Activated CD4-positive, alpha-beta memory T cell treated with anti-CD3 and anti-CD28 coated beads, Interleukin-2, amount 10 ng/mL, durations not matched to agents 7 days and 5 days (primary cell): ENCODE measurements around the gene PSMF1. TPM values are rescaled to one million over a fixed set of nuclear protein-coding genes. Genes with fewer than 3 reads are reported as not detected.

Experiments used
- CTCF ChIA-PET: fragments of 350-600 bp; sonication (Branson Sonifier 250); formaldehyde crosslinking; loops from one replicate; lab custom pipeline; 2021; ENCODE audit warnings: antibody characterized with exemption, inconsistent platforms; lab: Charles Lee
- POLR2A ChIA-PET: fragments of 350-600 bp; sonication (Branson Sonifier 250); formaldehyde crosslinking; loops from one replicate; lab custom pipeline; 2021; ENCODE audit warnings: antibody characterized with exemption; lab: Charles Lee
- DNase-seq: peaks from one replicate; pipeline ENCODE4 v3.0.0-alpha.2; 2020
- H3K27ac Mint-ChIP-seq: one replicate; pipeline ENCODE4 v1.8.0; 2021; ENCODE audit warnings: mild to moderate bottlenecking, mixed read lengths
- H3K27me3 Mint-ChIP-seq: one replicate; pipeline ENCODE4 v1.8.0; 2021; ENCODE audit warnings: mixed read lengths
- H3K36me3 Mint-ChIP-seq: one replicate; pipeline ENCODE4 v1.8.0; 2021; ENCODE audit warnings: low read depth, mixed read lengths
- H3K4me1 Mint-ChIP-seq: one replicate; pipeline ENCODE4 v1.8.0; 2021; ENCODE audit warnings: mixed read lengths
- H3K4me3 Mint-ChIP-seq: one replicate; pipeline ENCODE4 v1.8.0; 2021; ENCODE audit warnings: mild to moderate bottlenecking, mixed read lengths
- H3K9me3 Mint-ChIP-seq: one replicate; pipeline ENCODE4 v1.8.0; 2021; ENCODE audit warnings: mixed read lengths
- total RNA-seq, 2 experiments: library from RNA; stranded (reverse); gene quantifications; one replicate each; pipeline ENCODE4 v1.2.3, GENCODE V29; 2021

Gene PSMF1
- total RNA-seq, 2 experiments from 2014 or later: 145 TPM

GRCh38 chr20:1154226-1154625 lies 35.8 kb downstream of the PSMF1 start:
- Mint-ChIP-seq H3K4me1 (peaks cover 22% of the 10 kb centered on the region), H3K9me3 (no peaks in the 10 kb centered on the region), H3K27ac (no peak overlapping the region), H3K27me3 (no peaks in the 10 kb centered on the region), H3K36me3 (peaks cover 65% of the 10 kb centered on the region), H3K4me3 (no peak overlapping the region)
- ChIA-PET CTCF (no interaction called here), POLR2A (no interaction called here)
- no peak for DNase-seq

- peaks cover 19% of the 10 kb centered on the region for H3K4me1 Mint-ChIP-seq
- no peak overlapping the region for H3K27ac Mint-ChIP-seq
- ChIA-PET POLR2A (no interaction called here), CTCF (no interaction called here)
- no peaks in the 10 kb centered on the region for H3K9me3 Mint-ChIP-seq
- peaks cover 62% of the 10 kb centered on the region for H3K36me3 Mint-ChIP-seq
- no peak for DNase-seq
- no peaks in the 10 kb centered on the region for H3K27me3 Mint-ChIP-seq
- no peak overlapping the region for H3K4me3 Mint-ChIP-seq
Observed at GRCh38 chr20:1154691-1155090, 36.3 kb downstream of the PSMF1 start.

DNA sequence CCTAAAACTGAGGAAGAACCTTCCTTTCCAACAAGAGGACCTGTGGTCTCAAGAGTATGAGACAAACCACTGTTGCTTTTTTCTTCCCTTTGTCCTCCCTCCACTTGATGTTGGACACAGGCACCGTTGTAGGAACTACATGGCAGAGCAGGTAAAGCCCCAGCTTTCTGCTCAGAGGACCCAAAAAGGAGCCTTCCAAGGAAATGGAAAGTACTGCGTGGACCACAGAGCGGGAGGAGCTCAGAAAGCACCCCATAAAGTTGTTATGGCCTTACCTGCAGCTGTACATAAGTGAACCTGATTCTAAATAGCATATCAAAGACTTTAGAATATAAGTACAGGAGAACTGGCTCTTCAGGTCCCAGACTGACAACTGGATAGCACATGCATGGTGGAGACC lies 36.9 kb downstream of the PSMF1 start:
- no peak overlapping the region for H3K4me3 Mint-ChIP-seq
- peaks cover 66% of the 10 kb centered on the region for H3K36me3 Mint-ChIP-seq
- DNase-seq: no peak
- peaks cover 13% of the 10 kb centered on the region for H3K4me1 Mint-ChIP-seq
- no peak overlapping the region for H3K27ac Mint-ChIP-seq
- no peaks in the 10 kb centered on the region for H3K27me3 Mint-ChIP-seq
- CTCF ChIA-PET: no interaction called here
- H3K9me3 Mint-ChIP-seq: no peaks in the 10 kb centered on the region
- POLR2A ChIA-PET: no interaction called here

DNA sequence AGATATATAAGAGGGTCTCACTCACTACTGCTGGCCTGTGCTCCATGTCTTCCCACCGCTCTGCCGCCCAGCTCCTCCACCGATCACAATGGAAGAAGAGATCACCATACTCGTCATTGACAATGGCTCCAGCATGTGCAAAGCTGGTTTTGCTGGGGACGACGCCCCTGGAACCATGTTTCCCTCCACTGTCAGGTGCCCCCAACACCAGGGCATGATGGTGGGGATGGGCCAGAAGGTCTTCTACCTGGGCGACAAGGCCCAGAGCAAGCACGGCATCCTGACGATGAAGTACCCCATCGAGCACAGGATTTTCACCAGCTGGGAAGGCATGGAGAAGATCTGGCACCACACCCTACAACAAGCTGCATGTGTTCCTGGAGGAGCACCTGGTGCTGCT lies 42.1 kb downstream of the PSMF1 start:
- ChIA-PET CTCF (no interaction called here), POLR2A (no interaction called here)
- Mint-ChIP-seq H3K36me3 (peaks cover 47% of the 10 kb centered on the region), H3K27ac (no peak overlapping the region), H3K27me3 (no peaks in the 10 kb centered on the region), H3K4me1 (no peaks in the 10 kb centered on the region), H3K4me3 (no peak overlapping the region), H3K9me3 (no peaks in the 10 kb centered on the region)
- DNase-seq: no peak

GRCh38 chr20:1160991-1161390 lies 42.6 kb downstream of the PSMF1 start:
- ChIA-PET POLR2A (no interaction called here), CTCF (no interaction called here)
- H3K9me3 Mint-ChIP-seq: no peaks in the 10 kb centered on the region

GRCh38 chr20:1163105-1163504 lies 44.7 kb downstream of the PSMF1 start:
- Mint-ChIP-seq H3K9me3 (no peaks in the 10 kb centered on the region), H3K4me3 (no peak overlapping the region), H3K36me3 (peaks cover 49% of the 10 kb centered on the region), H3K27me3 (no peaks in the 10 kb centered on the region), H3K27ac (no peak overlapping the region), H3K4me1 (no peaks in the 10 kb centered on the region)
- CTCF ChIA-PET: no interaction called here
- POLR2A ChIA-PET: no interaction called here
- DNase-seq: no peak

More at GRCh38 chr20:1160991-1161390, 42.6 kb downstream of the PSMF1 start:
- Mint-ChIP-seq H3K27ac (no peak overlapping the region), H3K4me1 (no peaks in the 10 kb centered on the region), H3K4me3 (no peak overlapping the region), H3K36me3 (peaks cover 47% of the 10 kb centered on the region), H3K27me3 (no peaks in the 10 kb centered on the region)
- DNase-seq: no peak

DNA sequence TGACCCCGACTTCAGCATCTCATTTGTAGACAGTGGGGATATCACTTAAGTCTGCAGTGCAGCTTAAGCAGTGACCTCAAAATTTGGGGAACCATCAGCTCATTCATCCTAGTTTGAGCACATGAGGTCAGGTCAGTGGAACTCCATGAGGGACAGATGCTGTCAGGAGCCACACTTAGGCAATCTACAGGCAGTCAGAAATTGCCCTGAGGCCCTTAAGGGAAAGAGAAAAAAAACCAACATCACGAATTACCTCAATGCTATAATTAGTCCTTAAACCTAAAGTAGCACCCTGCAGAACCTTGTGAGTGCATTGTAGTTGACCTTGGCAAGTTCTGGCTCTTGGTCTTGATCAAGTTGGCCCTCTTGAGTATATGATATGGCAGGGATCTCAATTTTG lies 45.3 kb downstream of the PSMF1 start:
- ChIA-PET CTCF (no interaction called here), POLR2A (no interaction called here)
- no peak overlapping the region for H3K4me3 Mint-ChIP-seq
- peaks cover 55% of the 10 kb centered on the region for H3K36me3 Mint-ChIP-seq
- H3K4me1 Mint-ChIP-seq: no peaks in the 10 kb centered on the region
- no peak overlapping the region for H3K27ac Mint-ChIP-seq
- H3K27me3 Mint-ChIP-seq: no peaks in the 10 kb centered on the region
- no peak for DNase-seq
- no peaks in the 10 kb centered on the region for H3K9me3 Mint-ChIP-seq

DNA sequence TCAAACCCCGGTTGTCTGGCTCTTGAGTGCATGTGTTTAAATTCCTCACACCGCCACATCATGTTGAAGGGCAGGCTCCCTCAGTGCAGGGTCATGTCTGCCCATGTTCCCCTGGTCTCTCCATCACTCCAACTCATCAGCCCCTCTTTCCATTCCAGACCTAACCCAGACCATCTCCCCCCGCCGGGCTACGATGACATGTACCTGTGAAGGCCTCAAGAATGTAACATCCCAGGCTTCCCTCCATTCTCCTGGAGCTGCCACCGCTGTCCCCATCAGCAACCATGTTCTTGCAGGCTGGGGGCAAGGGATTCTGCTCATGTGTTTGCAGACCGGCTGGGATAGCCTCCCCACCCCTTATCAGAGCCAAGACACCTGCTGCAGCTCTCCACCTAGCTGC lies 46.5 kb downstream of the PSMF1 start:
- ChIA-PET POLR2A (no interaction called here), CTCF (no interaction called here)
- Mint-ChIP-seq H3K9me3 (no peaks in the 10 kb centered on the region), H3K27ac (peak overlapping the region; percentile 3), H3K27me3 (no peaks in the 10 kb centered on the region), H3K4me1 (no peaks in the 10 kb centered on the region), H3K36me3 (peaks cover 60% of the 10 kb centered on the region), H3K4me3 (no peak overlapping the region)
- no peak for DNase-seq

GRCh38 chr20:1165521-1165920 lies 47.1 kb downstream of the PSMF1 start:
- Mint-ChIP-seq H3K27ac (no peak overlapping the region), H3K4me1 (no peaks in the 10 kb centered on the region), H3K27me3 (no peaks in the 10 kb centered on the region), H3K9me3 (no peaks in the 10 kb centered on the region), H3K4me3 (no peak overlapping the region), H3K36me3 (peaks cover 63% of the 10 kb centered on the region)
- ChIA-PET CTCF (no interaction called here), POLR2A (interaction anchor here (1.1 kb wide), 1 partner anchor 15 kb away, joined by 4 read pairs; no protein-coding TSS in a partner anchor)
- no peak for DNase-seq

GRCh38 chr20:1165941-1166340 lies 47.5 kb downstream of the PSMF1 start:
- Mint-ChIP-seq H3K27me3 (no peaks in the 10 kb centered on the region), H3K4me1 (no peaks in the 10 kb centered on the region), H3K9me3 (no peaks in the 10 kb centered on the region), H3K36me3 (peaks cover 61% of the 10 kb centered on the region), H3K27ac (no peak overlapping the region), H3K4me3 (no peak overlapping the region)
- no peak for DNase-seq
- CTCF ChIA-PET: no interaction called here
- POLR2A ChIA-PET: interaction anchor here (1.1 kb wide), 1 partner anchor 16 kb away, joined by 4 read pairs; no protein-coding TSS in a partner anchor

- POLR2A ChIA-PET: no interaction called here
- no peak for DNase-seq
- Mint-ChIP-seq H3K27ac (no peak overlapping the region), H3K4me3 (no peak overlapping the region), H3K36me3 (peaks cover 58% of the 10 kb centered on the region), H3K27me3 (no peaks in the 10 kb centered on the region), H3K4me1 (no peaks in the 10 kb centered on the region), H3K9me3 (no peaks in the 10 kb centered on the region)
- CTCF ChIA-PET: no interaction called here
Observed at GRCh38 chr20:1166948-1167720, 48.7 kb downstream of the PSMF1 start.

GRCh38 chr20:1169224-1169623 lies 50.8 kb downstream of the PSMF1 start:
- no peak overlapping the region for H3K4me3 Mint-ChIP-seq
- no peak for DNase-seq
- no peaks in the 10 kb centered on the region for H3K27me3 Mint-ChIP-seq
- no peak overlapping the region for H3K27ac Mint-ChIP-seq
- no peaks in the 10 kb centered on the region for H3K4me1 Mint-ChIP-seq
- POLR2A ChIA-PET: no interaction called here
- H3K9me3 Mint-ChIP-seq: no peaks in the 10 kb centered on the region
- peaks cover 54% of the 10 kb centered on the region for H3K36me3 Mint-ChIP-seq
- CTCF ChIA-PET: no interaction called here

DNA sequence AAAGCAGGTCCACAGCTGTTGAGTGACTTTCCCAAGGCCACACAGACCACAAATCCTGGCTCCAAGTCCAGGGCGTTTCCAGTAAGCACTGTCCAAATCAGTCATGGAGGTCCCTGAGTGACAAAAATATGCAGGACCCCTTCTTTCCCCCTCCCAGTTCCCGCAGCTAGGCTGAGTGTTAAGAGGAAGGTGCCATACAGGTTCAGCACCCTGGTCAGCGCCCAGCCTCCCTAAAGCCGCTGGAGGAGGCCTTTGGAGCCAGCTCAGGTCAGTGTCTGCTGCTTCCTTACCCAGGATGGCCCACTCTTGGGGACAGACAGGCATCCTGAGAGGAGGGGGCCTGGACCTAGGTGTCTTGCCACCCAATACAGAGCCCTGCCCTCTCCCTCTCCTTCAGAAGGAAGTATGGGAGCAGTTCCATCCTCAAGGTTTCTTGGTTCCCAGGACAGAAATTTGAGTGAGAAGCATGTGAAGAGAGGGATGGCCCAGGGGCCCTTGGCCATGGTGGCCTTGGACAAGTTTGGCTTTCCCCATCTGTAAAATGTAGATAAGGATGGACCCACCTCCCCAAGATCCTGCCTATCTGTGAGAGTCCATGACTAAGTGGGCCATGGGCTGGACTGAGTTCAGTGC lies 53.2 kb downstream of the PSMF1 start:
- peak; percentile 31 for DNase-seq
- Mint-ChIP-seq H3K36me3 (peaks cover 33% of the 10 kb centered on the region), H3K4me1 (no peaks in the 10 kb centered on the region), H3K27ac (no peak overlapping the region), H3K4me3 (no peak overlapping the region), H3K9me3 (no peaks in the 10 kb centered on the region), H3K27me3 (no peaks in the 10 kb centered on the region)
- POLR2A ChIA-PET: no interaction called here
- CTCF ChIA-PET: no interaction called here

- H3K36me3 Mint-ChIP-seq: peaks cover 18% of the 10 kb centered on the region
- H3K27ac Mint-ChIP-seq: no peak overlapping the region
Observed at GRCh38 chr20:1173698-1174097, 55.3 kb downstream of the PSMF1 start.

More at GRCh38 chr20:1173698-1174097, 55.3 kb downstream of the PSMF1 start:
- Mint-ChIP-seq H3K27me3 (no peaks in the 10 kb centered on the region), H3K4me1 (no peaks in the 10 kb centered on the region), H3K9me3 (no peaks in the 10 kb centered on the region), H3K4me3 (no peak overlapping the region)
- no peak for DNase-seq
- CTCF ChIA-PET: no interaction called here
- POLR2A ChIA-PET: no interaction called here
